SK-N-MC (cell line): ENCODE data around the gene ZNF484.
"Not testable (repeated sequence)": the region's sequence is repeated elsewhere in the genome, so short reads cannot be mapped to it uniquely, and the experiment has no call there.

ENCODE experiments used
- DNase-seq: peaks from one replicate; pipeline ENCODE4 v3.0.0-alpha.2; 2011; ENCODE audit warnings: low read depth, low spot score
- H3K27ac ChIP-seq: fragments of 200-600 bp; sonication (generic); 2 replicates; pipeline ENCODE4 v1.5.1; 2016; ENCODE audit warnings: mixed run types
- H3K36me3 ChIP-seq: fragments of 200-600 bp; sonication (generic); 2 replicates; pipeline ENCODE4 v1.6.1; 2017; ENCODE audit warnings: antibody characterized with exemption, low read length, mixed read lengths; ENCODE audit not compliant: insufficient read depth
- H3K4me3 ChIP-seq: fragments of 200-600 bp; sonication (generic); 2 replicates; pipeline ENCODE4 v1.5.1; 2016
- H3K9ac ChIP-seq: fragments of 200-600 bp; sonication (generic); 2 replicates; pipeline ENCODE4 v1.8.0; 2017; ENCODE audit warnings: mixed run types, mixed read lengths; ENCODE audit not compliant: insufficient read length
- H3K9me3 ChIP-seq: fragments of 200-600 bp; sonication (generic); 2 replicates; pipeline ENCODE4 v1.6.1; 2017; ENCODE audit warnings: low read depth, mild to moderate bottlenecking, antibody characterized with exemption, low read length, moderate library complexity, mixed read lengths
- EZH2 ChIP-seq: fragments of 200-600 bp; sonication (generic); IDR thresholded peaks from one replicate; pipeline ENCODE4 v1.6.1; 2017; ENCODE audit warnings: antibody characterized with exemption
- FOXP2 ChIP-seq: optimal IDR thresholded peaks from 2 replicates; pipeline ENCODE3; 2011; ENCODE audit warnings: mild to moderate bottlenecking, moderate library complexity; ENCODE audit not compliant: insufficient read depth; ENCODE audit errors: extremely low read length, control extremely low read depth
- POLR2AphosphoS5 ChIP-seq: IDR thresholded peaks from 2 replicates; pipeline ENCODE4 v1.6.1; 2012; ENCODE audit warnings: mild to moderate bottlenecking, low read depth, low read length, borderline replicate concordance

Gene ZNF484

GRCh38 chr9:92875373-92875772, 2.5 kb downstream of the ZNF484 start:
- Histone ChIP-seq H3K27ac (no peak overlapping the region), H3K36me3 (peaks cover 11% of the 10 kb centered on the region), H3K9ac (no peak overlapping the region), H3K9me3 (no peaks in the 10 kb centered on the region; the same call in 1 of the 2 replicates), H3K4me3 (no peak overlapping the region)
- no peak for DNase-seq
- TF ChIP-seq EZH2 (no peak), FOXP2 (no peak), POLR2AphosphoS5 (no peak)

GRCh38 chr9:92870289-92870688, 7.5 kb downstream of the ZNF484 start:
- H3K27ac ChIP-seq: no peak overlapping the region
- DNase-seq: no peak
- no peaks in the 10 kb centered on the region; the same call in 1 of the 2 replicates for H3K9me3 ChIP-seq
- H3K9ac ChIP-seq: no peak overlapping the region
- no peak overlapping the region for H3K4me3 ChIP-seq
- peaks cover 46% of the 10 kb centered on the region for H3K36me3 ChIP-seq
- TF ChIP-seq POLR2AphosphoS5 (no peak), EZH2 (no peak), FOXP2 (no peak)

GRCh38 chr9:92866600-92866999, 11.2 kb downstream of the ZNF484 start:
- H3K9me3 ChIP-seq, H3K27ac ChIP-seq, H3K9ac ChIP-seq, DNase-seq, H3K4me3 ChIP-seq: not testable (repeated sequence)
- H3K36me3 ChIP-seq: peaks cover 58% of the 10 kb centered on the region

- Histone ChIP-seq H3K36me3 (peaks cover 59% of the 10 kb centered on the region), H3K9ac (no peak overlapping the region), H3K4me3 (no peak overlapping the region), H3K27ac (no peak overlapping the region), H3K9me3 (peaks cover 12% of the 10 kb centered on the region; the same call in 1 of the 2 replicates)
- no peak for DNase-seq
- TF ChIP-seq POLR2AphosphoS5 (no peak), FOXP2 (no peak), EZH2 (no peak)
Observed at GRCh38 chr9:92864152-92864551, 13.7 kb downstream of the ZNF484 start.

GRCh38 chr9:92860867-92861266, 17.0 kb downstream of the ZNF484 start:
- Histone ChIP-seq H3K9ac (no peak overlapping the region), H3K27ac (no peak overlapping the region), H3K36me3 (peaks cover 56% of the 10 kb centered on the region), H3K4me3 (no peak overlapping the region), H3K9me3 (0 out of 2 replicates have a peak, but pooled peaks cover 12% of the 10 kb centered on the region)
- TF ChIP-seq FOXP2: no peak
- TF ChIP-seq EZH2: no peak
- TF ChIP-seq POLR2AphosphoS5: no peak
- DNase-seq: no peak

GRCh38 chr9:92857236-92857635, 20.6 kb downstream of the ZNF484 start:
- Histone ChIP-seq H3K27ac (no peak overlapping the region), H3K36me3 (peaks cover 75% of the 10 kb centered on the region), H3K9ac (no peak overlapping the region), H3K4me3 (no peak overlapping the region), H3K9me3 (peaks cover 19% of the 10 kb centered on the region; the same call in 1 of the 2 replicates)
- no peak for DNase-seq
- TF ChIP-seq EZH2: no peak
- TF ChIP-seq POLR2AphosphoS5: no peak
- no peak for TF ChIP-seq FOXP2

GRCh38 chr9:92853716-92854115, 24.1 kb downstream of the ZNF484 start:
- H3K9ac ChIP-seq: no peak overlapping the region
- DNase-seq: no peak
- H3K9me3 ChIP-seq: peaks cover 7% of the 10 kb centered on the region; the same call in 1 of the 2 replicates
- TF ChIP-seq POLR2AphosphoS5 (no peak), FOXP2 (no peak), EZH2 (no peak)
- no peak overlapping the region for H3K4me3 ChIP-seq
- no peak overlapping the region for H3K27ac ChIP-seq
- H3K36me3 ChIP-seq: peaks cover 81% of the 10 kb centered on the region

- no peak overlapping the region for H3K27ac ChIP-seq
- no peak for DNase-seq
- TF ChIP-seq POLR2AphosphoS5: no peak
- no peak for TF ChIP-seq FOXP2
- no peak for TF ChIP-seq EZH2
- H3K9ac ChIP-seq: no peak overlapping the region
- H3K9me3 ChIP-seq: peaks cover 30% of the 10 kb centered on the region
- H3K4me3 ChIP-seq: no peak overlapping the region
- peaks cover 94% of the 10 kb centered on the region for H3K36me3 ChIP-seq
Observed at GRCh38 chr9:92850898-92851297, 26.9 kb downstream of the ZNF484 start.

GRCh38 chr9:92848740-92849139, 29.1 kb downstream of the ZNF484 start:
- not testable (repeated sequence) for H3K27ac ChIP-seq, DNase-seq, H3K9ac ChIP-seq, H3K4me3 ChIP-seq
- Histone ChIP-seq H3K9me3 (peaks cover 26% of the 10 kb centered on the region), H3K36me3 (peaks cover 73% of the 10 kb centered on the region)
